NT2/D1 (cell line): ENCODE measurements around the gene IFRD1.

Experiments
- SUZ12 ChIP-seq: IDR thresholded peaks from 2 replicates; pipeline ENCODE4 v1.6.1; 2011; ENCODE audit not compliant: insufficient read length, insufficient read depth; ENCODE audit errors: extremely low read depth
- ZNF274 ChIP-seq: IDR thresholded peaks from 2 replicates; pipeline ENCODE4 v1.6.1; 2011; ENCODE audit warnings: mild to moderate bottlenecking, low read depth, low read length

GRCh38 chr7:112405286-112405685, 45.0 kb upstream of the IFRD1 start:
- no peak for TF ChIP-seq ZNF274
- TF ChIP-seq SUZ12, result no peak
